CD4-positive, alpha-beta T cell (primary cell): Measurements from ENCODE around the gene TADA3. TPM values are rescaled to one million over a fixed set of nuclear protein-coding genes. Genes with fewer than 3 reads are reported as not detected.

Experiments
- ATAC-seq: fragments of 200-7000 bp; cut with Tn5 transposase; one replicate; pipeline ENCODE4 v1.10.0; 2022; ENCODE audit warnings: mild to moderate bottlenecking; ENCODE audit not compliant: poor library complexity
- CTCF ChIA-PET: fragments of 350-600 bp; sonication (Branson Sonifier 250); formaldehyde crosslinking; loops from one replicate; lab custom pipeline; 2021; ENCODE audit warnings: antibody characterized with exemption, inconsistent platforms; lab: Charles Lee
- POLR2A ChIA-PET: fragments of 350-600 bp; sonication (Branson Sonifier 250); formaldehyde crosslinking; loops from one replicate; lab custom pipeline; 2021; ENCODE audit warnings: antibody characterized with exemption, inconsistent platforms; lab: Charles Lee
- DNase-seq, 14 experiments: peaks; one replicate each; pipeline ENCODE4 v3.0.0-alpha.2; 2013 to 2020; ENCODE audit warnings: mixed read lengths in 2 of 14
- H3K27ac ChIP-seq, 2 donors: one replicate each; pipeline versions ENCODE4 v1.5.1 to v1.7.0; 2013; ENCODE audit warnings: low read length in 2 of 2, low read depth in 1 of 2, mild to moderate bottlenecking in 1 of 2
- H3K27me3 ChIP-seq, 2 experiments: 1 replicate in 1 of 2; 2 replicates in 1 of 2; pipeline versions ENCODE4 v1.6.1 to v1.7.0; 2013; ENCODE audit warnings: low read length in 2 of 2, control low read depth in 1 of 2, mild to moderate bottlenecking in 1 of 2, moderate library complexity in 1 of 2; ENCODE audit not compliant: insufficient read depth in 2 of 2, control insufficient read depth in 1 of 2
- H3K36me3 ChIP-seq: one replicate; pipeline ENCODE4 v1.6.1; 2013; ENCODE audit warnings: low read length, control low read depth; ENCODE audit not compliant: insufficient read depth
- H3K4me1 ChIP-seq: one replicate; pipeline ENCODE4 v1.6.1; 2013; ENCODE audit warnings: low read length, control low read depth; ENCODE audit not compliant: insufficient read depth
- H3K4me3 ChIP-seq: one replicate; pipeline ENCODE4 v1.5.1; 2013; ENCODE audit warnings: mild to moderate bottlenecking, low read length, moderate library complexity
- H3K9me3 ChIP-seq, 2 experiments: 1 replicate in 1 of 2; 2 replicates in 1 of 2; pipeline versions ENCODE4 v1.6.1 to v1.7.0; 2013; ENCODE audit warnings: low read length in 2 of 2, mild to moderate bottlenecking in 2 of 2, control low read depth in 1 of 2, moderate library complexity in 1 of 2; ENCODE audit not compliant: control insufficient read depth in 1 of 2, insufficient read depth in 1 of 2
- H3K27ac Mint-ChIP-seq: one replicate; pipeline ENCODE4 v1.8.0; 2020; ENCODE audit warnings: mixed read lengths
- H3K27me3 Mint-ChIP-seq: one replicate; pipeline ENCODE4 v1.8.0; 2021; ENCODE audit warnings: mixed read lengths
- H3K36me3 Mint-ChIP-seq: one replicate; pipeline ENCODE4 v1.8.0; 2021; ENCODE audit warnings: low read depth, mixed read lengths
- H3K4me1 Mint-ChIP-seq: one replicate; pipeline ENCODE4 v1.8.0; 2021; ENCODE audit warnings: low read depth, mixed read lengths
- H3K4me3 Mint-ChIP-seq: one replicate; pipeline ENCODE4 v1.8.0; 2020; ENCODE audit warnings: mild to moderate bottlenecking, mixed read lengths
- H3K9me3 Mint-ChIP-seq: one replicate; pipeline ENCODE4 v1.8.0; 2020; ENCODE audit warnings: mixed read lengths
- intact Hi-C, 2 experiments: fragments of 100-400 bp; cut with DNase I in 1 of 2; cut with micrococcal nuclease in 1 of 2; formaldehyde crosslinking; loops; one replicate each; pipeline versions ENCODE4 v1.15.1 to v1.9.0; 2023 to 2025; cut with DNase I, micrococcal nuclease
- total RNA-seq, 174 experiments: library from RNA in 2 of 174; stranded (reverse) in 2 of 174; gene quantifications; one replicate each; pipeline ENCODE4 v1.2.3 and lab custom pipeline; 2021 to 2026
- TF ChIP-seq, protein P1 (sequence below): fragments of 200-600 bp; IDR thresholded peaks from one replicate; pipeline ENCODE4 v1.8.0; 2022; ENCODE audit warnings: antibody characterized with exemption, mild to moderate bottlenecking

The TADA3 gene
- total RNA-seq, 2 experiments from 2014 or later: 14.7 to 16.5 TPM

DNA sequence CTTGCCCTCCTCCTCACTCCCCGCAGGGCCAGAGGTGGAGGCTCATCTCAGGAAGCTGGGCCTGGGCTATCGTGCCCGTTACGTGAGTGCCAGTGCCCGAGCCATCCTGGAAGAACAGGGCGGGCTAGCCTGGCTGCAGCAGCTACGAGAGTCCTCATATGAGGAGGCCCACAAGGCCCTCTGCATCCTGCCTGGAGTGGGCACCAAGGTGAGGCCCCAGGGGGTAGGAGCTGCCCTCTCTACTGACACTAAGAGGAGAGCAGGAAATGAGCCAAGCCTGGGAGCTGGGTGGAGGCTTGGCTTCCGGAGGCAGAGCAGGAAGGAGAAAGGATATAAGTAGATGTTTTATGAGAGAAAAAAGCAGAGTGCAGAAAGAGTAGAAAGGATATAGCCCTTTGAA is 37.6 kb downstream of the TADA3 start:
- Mint-ChIP-seq H3K27me3 (no peaks in the 10 kb centered on the region), H3K27ac (peak overlapping the region; percentile 57), H3K36me3 (peaks cover 79% of the 10 kb centered on the region), H3K9me3 (no peaks in the 10 kb centered on the region), H3K4me1 (peaks cover 44% of the 10 kb centered on the region), H3K4me3 (peak overlapping the region; percentile 3)
- H3K27me3 ChIP-seq: no peaks in the 10 kb centered on the region
- H3K27ac ChIP-seq: no peak overlapping the region
- peaks cover 59% of the 10 kb centered on the region for H3K36me3 ChIP-seq
- CTCF ChIA-PET: no interaction called here
- no peak for ATAC-seq
- H3K4me1 ChIP-seq: peaks cover 47% of the 10 kb centered on the region
- POLR2A ChIA-PET: no interaction called here
- intact Hi-C loops: no loop called here
- peak in 2 of 14 experiments; percentile 22 to 23 for DNase-seq
- H3K4me3 ChIP-seq: no peak overlapping the region
- TF ChIP-seq, protein P1, sequence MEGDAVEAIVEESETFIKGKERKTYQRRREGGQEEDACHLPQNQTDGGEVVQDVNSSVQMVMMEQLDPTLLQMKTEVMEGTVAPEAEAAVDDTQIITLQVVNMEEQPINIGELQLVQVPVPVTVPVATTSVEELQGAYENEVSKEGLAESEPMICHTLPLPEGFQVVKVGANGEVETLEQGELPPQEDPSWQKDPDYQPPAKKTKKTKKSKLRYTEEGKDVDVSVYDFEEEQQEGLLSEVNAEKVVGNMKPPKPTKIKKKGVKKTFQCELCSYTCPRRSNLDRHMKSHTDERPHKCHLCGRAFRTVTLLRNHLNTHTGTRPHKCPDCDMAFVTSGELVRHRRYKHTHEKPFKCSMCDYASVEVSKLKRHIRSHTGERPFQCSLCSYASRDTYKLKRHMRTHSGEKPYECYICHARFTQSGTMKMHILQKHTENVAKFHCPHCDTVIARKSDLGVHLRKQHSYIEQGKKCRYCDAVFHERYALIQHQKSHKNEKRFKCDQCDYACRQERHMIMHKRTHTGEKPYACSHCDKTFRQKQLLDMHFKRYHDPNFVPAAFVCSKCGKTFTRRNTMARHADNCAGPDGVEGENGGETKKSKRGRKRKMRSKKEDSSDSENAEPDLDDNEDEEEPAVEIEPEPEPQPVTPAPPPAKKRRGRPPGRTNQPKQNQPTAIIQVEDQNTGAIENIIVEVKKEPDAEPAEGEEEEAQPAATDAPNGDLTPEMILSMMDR: no peak
- H3K9me3 ChIP-seq: no peaks in the 10 kb centered on the region

DNA sequence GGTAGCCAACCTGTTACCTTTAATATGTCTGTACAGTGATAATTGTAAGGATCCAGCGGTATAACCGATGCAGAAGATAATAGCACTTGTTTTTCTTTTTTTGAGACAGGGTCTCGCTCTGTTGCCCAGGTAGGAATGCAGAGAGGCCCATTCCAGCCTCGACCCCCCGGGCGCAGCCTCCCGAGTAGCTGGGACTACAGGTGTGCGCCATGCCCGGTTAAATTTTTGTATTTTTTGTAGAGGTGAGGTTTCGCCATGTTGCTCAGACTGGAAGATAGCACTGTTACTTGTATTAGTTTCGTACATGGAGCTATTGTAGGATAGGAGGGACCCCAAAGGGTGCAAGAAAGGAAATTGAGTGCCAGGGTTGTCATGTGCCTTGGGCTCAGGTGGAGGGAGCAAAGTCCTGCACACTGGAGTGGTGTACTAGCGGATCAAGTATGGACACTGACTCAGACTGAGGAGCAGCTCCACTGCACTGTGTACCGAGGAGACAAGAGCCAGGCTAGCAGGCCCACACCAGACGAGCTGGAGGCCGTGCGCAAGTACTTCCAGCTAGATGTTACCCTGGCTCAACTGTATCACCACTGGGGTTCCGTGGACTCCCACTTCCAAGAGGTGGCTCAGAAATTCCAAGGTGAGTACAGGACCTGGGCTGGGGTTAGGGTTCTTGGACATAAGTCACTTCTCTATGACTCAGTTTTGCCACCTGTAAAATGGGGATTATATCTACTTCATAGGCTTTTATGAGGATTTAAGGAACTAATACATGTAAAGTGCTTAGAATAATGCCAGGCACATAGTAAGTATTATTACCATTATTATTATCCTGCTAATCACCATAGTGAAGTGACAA is 41.5 kb downstream of the TADA3 start:
- H3K4me3 Mint-ChIP-seq: peak overlapping the region; percentile 95
- Histone ChIP-seq H3K9me3 (no peaks in the 10 kb centered on the region), H3K4me3 (peak overlapping the region; percentile 82), H3K4me1 (peaks cover 44% of the 10 kb centered on the region), H3K27me3 (no peaks in the 10 kb centered on the region), H3K27ac (peak overlapping the region; percentile 69 to 74), H3K36me3 (peaks cover 49% of the 10 kb centered on the region)
- no peaks in the 10 kb centered on the region for H3K9me3 Mint-ChIP-seq
- intact Hi-C loops: loop anchor here (1.0 to 2.0 kb wide), 2 partner anchors 42 to 92 kb away; partner anchors contain the start of gene TADA3 (in 2 of the 2)
- ChIA-PET CTCF (interaction anchor here (1.4 kb wide), 1 partner anchor 182 kb away, joined by 4 read pairs; no protein-coding TSS in a partner anchor), POLR2A (interaction anchor here (0.6 to 3.3 kb wide), 8 partner anchors 19 to 387 kb away, joined by 3 to 41 read pairs (median 6); partner anchors contain the start of genes ARPC4, BRPF1, MTMR14 and TADA3)
- H3K27ac Mint-ChIP-seq: peak overlapping the region; percentile 85
- peaks cover 51% of the 10 kb centered on the region for H3K4me1 Mint-ChIP-seq
- DNase-seq (no peak), ATAC-seq (no peak)
- TF ChIP-seq, protein P1: no peak
- peaks cover 77% of the 10 kb centered on the region for H3K36me3 Mint-ChIP-seq
- H3K27me3 Mint-ChIP-seq: no peaks in the 10 kb centered on the region

DNA sequence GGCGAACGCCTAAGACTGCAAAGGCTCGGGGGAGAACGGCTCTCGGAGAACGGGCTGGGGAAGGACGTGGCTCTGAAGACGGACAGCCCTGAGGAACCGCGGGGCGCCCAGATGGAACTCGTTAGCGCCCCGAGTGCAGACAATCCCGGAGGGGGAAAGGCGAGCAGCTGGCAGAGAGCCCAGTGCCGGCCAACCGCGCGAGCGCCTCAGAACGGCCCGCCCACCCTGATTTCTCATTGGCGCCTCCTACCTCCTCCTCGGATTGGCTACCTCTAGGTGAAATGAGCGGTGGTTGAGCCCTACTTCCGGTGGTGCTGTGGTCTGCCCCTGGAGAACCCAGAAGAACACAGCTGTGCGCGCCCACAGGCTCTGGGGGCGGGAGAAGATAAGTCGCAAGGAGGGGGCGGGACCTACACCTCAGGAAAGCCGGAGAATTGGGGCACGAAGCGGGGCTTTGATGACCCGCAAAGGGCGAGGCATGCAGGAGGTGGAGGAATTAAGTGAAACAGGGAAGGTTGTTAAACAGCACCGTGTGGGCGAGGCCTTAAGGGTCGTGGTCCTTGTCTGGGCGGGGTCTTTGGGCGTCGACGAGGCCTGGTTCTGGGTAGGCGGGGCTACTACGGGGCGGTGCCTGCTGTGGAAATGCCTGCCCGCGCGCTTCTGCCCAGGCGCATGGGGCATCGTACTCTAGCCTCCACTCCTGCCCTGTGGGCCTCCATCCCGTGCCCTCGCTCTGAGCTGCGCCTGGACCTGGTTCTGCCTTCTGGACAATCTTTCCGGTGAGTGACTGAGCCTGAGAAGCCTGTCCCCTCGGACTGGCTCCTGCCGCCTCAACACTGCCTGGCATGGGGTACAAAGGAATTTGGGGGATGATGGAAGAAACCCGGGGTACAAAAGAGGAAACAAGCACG is 42.4 kb downstream of the TADA3 start, which contains the start of gene OGG1:
TSS of gene OGG1 (plus strand) at position 308 of the 911 bp plus-strand sequence. CDS start at position 643, 335 bp downstream.
- Histone ChIP-seq H3K4me3 (peak within 1 kb of the TSS; percentile 82), H3K27ac (peak within 1 kb of the TSS; percentile 69 to 74), H3K36me3 (peaks cover 51% of the 10 kb centered on the region), H3K9me3 (no peaks in the 10 kb centered on the region), H3K4me1 (peaks cover 37% of the 10 kb centered on the region), H3K27me3 (no peaks in the 10 kb centered on the region)
- intact Hi-C loops: loop anchor here (1.0 to 5.0 kb wide), 6 partner anchors 19 to 142 kb away; partner anchors contain the start of genes TADA3 (in 2 of the 2), BRPF1 (in 1 of the 2) and JAGN1 (in 1 of the 2)
- TF ChIP-seq, protein P1: no peak
- ChIA-PET CTCF (interaction anchor here (1.0 to 1.5 kb wide), 6 partner anchors 19 to 183 kb away, joined by 3 to 9 read pairs (median 4); partner anchors contain the start of genes ARPC4 and BRPF1), POLR2A (interaction anchor here (1.0 to 3.3 kb wide), 14 partner anchors 10 to 387 kb away, joined by 3 to 41 read pairs (median 5); partner anchors contain the start of genes ARPC4, BRPF1, CAMK1 and CRELD1)
- ATAC-seq: peak; percentile 94
- DNase-seq: peak; percentile 84 to 98 (median 91)
- H3K27ac Mint-ChIP-seq: peak within 1 kb of the TSS; percentile 85
- peak within 1 kb of the TSS; percentile 95 for H3K4me3 Mint-ChIP-seq
- peaks cover 77% of the 10 kb centered on the region for H3K36me3 Mint-ChIP-seq
- peaks cover 48% of the 10 kb centered on the region for H3K4me1 Mint-ChIP-seq
- no peaks in the 10 kb centered on the region for H3K27me3 Mint-ChIP-seq
- no peaks in the 10 kb centered on the region for H3K9me3 Mint-ChIP-seq
